GM18498 (cell line): ENCODE data around the gene SLC8A2.
"Not testable (repeated sequence)": the region's sequence is repeated elsewhere in the genome, so short reads cannot be mapped to it uniquely, and the experiment has no call there.

Experiments
- ATAC-seq: cut with Tn5 transposase; IDR thresholded peaks from one replicate; pipeline ENCODE4 v1.9.1; 2021; ENCODE audit warnings: mild to moderate bottlenecking, moderate library complexity; ENCODE audit not compliant: unreplicated experiment

SLC8A2 gene

DNA sequence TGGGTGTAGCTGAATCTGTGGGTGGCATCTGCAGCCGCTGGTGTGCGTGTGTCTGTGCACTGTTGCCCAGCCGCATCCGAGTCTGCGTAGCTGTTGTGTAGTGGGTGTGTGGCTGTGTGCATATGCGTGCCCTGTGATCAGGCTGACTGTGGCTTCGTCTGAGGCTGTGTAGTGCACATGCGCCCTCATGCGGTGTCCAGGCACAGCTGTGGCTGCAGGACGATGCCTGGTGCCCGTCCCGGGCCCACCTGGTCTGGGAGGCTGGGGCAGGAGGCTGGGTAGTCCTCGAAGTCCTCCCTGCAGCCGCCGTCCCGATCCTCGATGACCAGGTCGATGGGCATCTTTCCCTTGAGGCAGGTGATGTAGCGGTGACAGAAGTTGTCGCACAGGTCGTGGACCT, 57.2 kb downstream of the SLC8A2 start:
- ATAC-seq = no peak

DNA sequence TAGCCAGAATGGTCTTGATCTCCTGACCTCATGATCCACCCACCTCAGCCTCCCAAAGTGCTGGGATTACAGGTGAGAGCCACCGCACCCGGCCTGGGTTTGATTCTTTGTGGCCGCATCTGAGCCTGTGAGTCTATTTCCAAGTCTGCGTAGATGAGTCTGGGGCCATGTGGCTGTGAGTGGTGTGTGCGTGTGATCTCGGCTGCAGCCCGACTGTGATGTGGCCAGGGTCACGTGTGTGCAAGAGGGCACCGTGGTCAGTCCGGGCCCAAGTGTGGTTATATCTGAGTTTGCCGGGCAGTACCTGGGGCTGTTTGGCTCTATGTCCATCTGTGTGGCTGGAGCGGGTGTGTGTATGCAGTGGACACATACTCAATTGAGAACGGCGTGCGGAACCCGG, 57.8 kb downstream of the SLC8A2 start:
- no peak for ATAC-seq

DNA sequence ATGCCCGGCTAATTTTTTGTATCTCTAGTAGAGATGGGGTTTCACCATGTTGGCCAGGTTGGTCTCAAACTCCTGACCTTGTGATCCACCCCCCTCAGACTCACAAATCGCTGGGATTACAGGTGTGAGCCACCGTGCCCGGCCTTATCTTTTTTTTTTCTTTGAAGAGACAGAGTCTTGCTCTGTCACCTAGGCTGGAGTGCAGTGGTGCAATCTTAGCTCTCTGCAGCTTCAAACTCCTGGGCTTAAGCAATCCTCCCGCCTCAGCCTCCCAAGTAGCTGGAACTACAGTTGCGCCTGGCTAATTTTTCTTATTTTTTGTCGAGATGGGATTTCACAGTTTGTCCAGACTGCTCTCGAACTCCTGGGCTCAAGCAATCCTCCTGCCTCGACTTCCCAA, 60.0 kb downstream of the SLC8A2 start:
- not testable (repeated sequence) for ATAC-seq

DNA sequence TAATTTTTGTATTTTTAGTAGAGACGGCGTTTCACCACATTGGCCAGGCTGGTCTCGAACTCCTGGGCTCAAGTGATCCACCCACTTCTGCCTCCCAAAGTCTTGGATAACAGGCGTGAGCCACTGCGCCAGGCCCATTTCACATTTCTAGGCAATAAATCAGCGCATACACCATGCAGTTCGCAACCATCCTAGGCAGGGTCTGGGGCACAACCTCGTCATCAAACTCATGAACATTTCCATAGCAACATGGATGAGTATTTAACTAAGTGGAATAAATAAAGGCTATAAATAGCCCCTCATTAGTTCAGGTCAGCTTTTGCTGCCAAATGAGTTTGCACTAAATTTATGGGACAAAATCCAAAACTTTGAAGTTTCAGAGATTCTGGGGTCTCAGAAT, 60.6 kb downstream of the SLC8A2 start:
- no peak for ATAC-seq

- no peak for ATAC-seq
These were observed 63.3 kb downstream of the SLC8A2 start for GRCh38 chr19:47408156-47408938.

- ATAC-seq = no peak
These were observed 64.3 kb downstream of the SLC8A2 start for GRCh38 chr19:47407417-47407774.

- ATAC-seq = no peak
These were observed 64.8 kb downstream of the SLC8A2 start for GRCh38 chr19:47406711-47407416.

DNA sequence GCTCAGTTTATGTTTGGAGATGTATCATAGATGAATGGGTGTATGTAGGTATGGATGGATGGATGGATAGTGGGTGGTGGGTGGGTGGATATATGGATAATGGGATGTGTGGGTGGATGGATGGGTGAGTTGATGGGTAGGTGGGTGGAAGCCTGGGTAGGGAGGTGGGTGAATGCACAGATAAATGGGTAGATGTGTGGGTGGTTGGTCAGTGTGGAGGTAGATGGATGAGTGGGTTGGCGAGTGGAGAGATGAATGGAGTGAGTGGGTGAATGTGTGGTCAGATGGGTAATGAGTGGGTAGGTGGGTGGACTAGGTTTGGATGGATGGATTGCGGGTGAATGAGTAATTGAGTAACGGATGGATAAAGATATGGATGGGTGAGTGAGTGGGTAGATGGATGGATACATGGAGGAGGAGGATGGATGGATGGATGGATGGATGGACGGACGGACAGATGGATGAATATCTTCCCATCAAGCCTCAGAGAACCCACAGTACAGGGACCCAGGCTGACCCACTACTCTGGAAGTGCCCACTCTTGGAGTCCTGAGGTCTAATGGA, 65.8 kb downstream of the SLC8A2 start:
- no peak for ATAC-seq

DNA sequence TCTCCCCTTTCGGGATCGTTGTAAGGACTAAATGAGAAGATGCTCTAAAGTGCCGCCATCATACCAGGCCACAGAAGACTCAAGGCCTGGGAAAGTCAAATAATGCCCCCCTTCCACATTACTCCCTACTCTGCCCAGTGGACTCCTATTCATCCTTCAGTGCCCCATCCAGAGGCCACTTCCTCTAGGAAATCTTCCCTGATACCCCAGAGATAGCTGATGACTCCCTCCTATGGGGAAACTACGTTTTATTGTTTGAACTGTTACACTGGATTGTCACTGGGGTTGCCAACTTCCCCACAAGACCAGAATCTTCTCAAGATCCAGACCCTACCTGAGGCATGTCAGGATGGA, 66.5 kb downstream of the SLC8A2 start:
- no peak for ATAC-seq

DNA sequence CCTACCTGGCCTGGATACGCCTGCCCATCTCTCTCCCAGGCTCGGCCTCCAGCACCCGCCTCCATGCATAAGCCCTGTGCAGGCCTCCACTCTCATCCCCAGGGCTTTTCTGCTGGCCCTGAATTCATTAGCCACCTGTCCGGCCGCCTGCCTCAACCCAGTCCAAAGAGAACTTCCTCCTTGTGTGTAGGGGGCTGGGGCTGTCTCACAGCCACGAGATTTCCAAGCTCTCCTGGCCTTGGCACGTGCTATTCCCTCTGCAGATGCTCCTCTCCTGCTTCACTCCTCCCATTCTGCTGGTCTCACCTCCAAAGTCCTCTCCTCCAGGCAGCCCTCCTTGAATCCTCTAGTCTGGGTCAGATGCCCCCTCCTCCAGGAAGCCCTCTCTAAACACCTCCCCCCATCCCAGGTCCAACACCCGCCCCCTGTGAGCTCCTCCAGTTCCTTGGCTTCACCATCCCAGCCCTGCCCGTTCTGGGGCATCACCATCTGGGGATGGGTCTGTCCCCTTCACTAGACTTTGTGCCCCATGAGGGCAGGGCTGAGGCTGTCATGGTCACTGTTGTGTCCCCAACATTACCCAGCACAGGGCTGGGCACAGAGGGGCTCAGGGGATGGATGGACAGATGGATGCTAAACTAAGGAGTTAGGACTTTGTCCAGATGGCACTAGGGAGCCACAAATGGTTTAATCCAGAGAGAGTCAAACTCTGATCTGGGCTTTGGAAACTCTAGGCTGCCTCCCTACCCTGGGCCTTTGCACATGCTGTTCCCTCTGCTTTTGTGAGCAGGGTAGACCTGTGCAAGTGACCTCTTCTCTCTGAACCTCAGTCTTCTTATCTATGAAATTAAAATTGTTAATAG, 67.1 kb downstream of the SLC8A2 start:
- no peak for ATAC-seq

- no peak for ATAC-seq
These were observed 69.2 kb downstream of the SLC8A2 start for GRCh38 chr19:47402504-47402903.

DNA sequence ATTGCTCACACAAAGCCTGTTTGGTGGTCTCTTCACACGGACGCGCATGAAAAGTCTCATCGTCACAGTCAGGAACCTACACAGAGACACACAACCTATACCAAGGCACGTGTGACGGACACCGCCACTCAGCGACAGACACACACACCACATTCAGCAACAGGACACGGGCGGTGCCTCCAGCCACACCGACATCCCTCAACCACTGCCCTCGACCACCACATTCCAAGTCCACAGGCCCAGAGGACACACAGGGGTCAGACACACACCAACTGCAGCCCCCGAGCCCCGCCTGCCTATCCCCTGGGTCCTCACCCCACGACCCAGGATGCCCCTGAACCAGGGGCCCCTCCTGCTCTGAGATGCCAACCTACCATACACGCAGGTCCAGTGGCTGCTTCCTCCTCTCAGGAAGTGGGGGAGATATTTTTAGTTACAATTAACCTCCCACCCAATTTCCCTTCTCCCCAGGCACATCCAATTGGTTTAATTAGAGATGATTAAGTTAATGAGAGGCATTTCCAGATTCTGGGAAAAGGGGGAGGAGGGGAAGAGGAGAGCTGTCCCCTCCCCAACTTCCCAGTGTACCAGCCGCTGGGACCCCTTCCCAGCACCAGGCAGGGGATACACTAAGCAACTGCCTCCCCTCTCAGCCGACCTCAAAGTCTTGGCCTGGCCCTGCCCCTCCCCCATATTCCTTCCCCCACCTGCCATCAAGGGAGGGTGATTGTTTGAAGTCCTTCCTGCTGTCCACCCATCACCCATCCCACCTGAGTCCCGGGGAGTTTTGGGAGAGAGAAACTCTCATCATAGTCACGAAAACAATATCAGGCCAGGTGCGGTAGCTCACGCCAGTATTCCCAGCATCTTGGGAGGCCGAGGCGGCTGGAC, 72.7 kb downstream of the SLC8A2 start:
- no peak for ATAC-seq

- ATAC-seq = no peak
These were observed 80.0 kb downstream of the SLC8A2 start for GRCh38 chr19:47391510-47392223.

DNA sequence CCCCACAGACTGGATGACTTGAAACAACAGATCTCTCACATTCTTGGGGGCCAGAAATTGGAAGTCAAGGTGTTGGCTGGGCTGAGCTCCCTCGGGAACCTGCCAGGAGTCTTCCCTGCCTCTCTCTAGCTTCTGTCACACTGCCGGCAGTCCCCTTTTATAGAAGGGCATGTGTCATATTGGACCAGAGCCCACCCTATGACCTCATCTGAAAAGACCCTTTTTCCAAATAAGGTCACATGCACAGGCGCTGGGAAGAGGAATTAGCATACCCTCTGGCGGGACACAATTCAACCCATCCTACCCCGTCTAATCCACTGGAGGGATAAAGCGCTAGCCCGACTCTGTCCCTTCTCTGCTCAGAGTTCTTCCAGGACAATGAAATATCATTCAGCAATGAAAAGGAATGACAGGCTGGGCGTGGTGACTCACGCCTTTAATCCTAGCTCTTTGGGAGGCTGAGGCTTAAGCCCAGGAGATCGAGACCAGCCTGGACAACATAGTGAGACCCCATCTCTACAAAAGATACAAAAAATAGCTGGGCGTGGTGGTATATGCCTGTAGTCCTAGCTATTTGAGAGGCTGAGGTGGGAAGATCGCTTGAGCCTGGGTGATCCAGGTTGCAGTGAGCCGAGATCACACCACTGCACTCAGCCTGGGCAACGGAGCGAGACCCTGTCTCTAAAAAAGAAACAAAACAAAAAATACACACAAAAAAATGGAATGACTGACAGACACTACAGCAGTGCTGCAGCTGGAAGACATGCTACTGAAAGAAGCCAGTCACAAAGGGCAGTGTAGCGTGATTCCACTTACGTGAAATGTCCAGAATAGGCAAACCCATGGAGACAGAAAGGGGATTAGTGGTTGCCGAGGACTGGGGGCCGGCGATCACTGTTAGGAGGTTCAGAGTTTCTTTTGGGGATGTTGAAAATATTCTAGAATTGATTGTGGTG, 80.9 kb downstream of the SLC8A2 start:
- no peak for ATAC-seq

- ATAC-seq = no peak
These were observed 82.5 kb downstream of the SLC8A2 start for GRCh38 chr19:47389150-47389556.

DNA sequence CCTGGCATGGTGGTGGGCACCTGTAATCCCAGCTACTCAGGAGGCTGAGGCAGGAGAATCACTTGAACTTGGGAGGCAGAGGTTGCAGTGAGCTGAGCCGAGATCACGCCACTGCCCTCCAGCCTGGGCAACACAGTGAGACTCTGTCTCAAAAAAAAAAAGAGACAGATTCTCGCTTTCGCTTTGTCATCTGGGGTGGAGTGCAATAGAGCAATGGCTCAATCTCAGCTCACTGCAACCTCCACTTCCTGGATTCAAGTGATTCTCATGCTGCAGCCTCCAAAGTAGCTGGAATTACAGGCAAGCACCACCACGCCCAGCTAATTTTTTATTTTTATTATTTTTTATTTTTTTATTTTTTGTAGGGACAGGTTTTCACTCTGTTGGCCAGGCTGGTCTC, 83.0 kb downstream of the SLC8A2 start:
- ATAC-seq = not testable (repeated sequence)

DNA sequence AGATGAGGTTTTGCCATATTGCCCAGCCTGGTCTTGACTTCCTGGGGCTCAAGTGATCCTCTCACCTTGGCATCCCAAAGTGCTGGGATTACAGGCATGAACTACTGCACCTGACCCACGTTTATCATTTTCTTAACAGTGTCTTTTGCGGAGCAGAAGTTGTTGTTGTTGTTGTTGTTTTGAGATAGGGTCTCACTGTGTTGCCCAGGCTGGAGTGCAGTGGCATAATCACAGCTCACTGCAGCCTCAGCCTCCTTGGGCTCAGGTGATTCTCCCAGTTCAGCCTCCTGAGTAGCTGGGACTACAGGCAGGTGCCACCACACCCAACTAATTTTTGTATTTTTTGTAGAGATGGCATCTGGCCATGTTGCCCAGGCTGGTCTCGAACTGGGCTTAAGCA, 84.1 kb downstream of the SLC8A2 start:
- ATAC-seq = not testable (repeated sequence)

GRCh38 chr19:47386582-47386981, 85.1 kb downstream of the SLC8A2 start:
- ATAC-seq = not testable (repeated sequence)

GRCh38 chr19:47384533-47384932, 87.2 kb downstream of the SLC8A2 start:
- ATAC-seq = not testable (repeated sequence)
